ENCODE data around the gene KIAA1549.

The KIAA1549 gene

GRCh38 chr7:138964624-138965436 lies 16.4 kb downstream of the KIAA1549 start:
- H3K9me3 ChIP-seq (ENCODE audit: insufficient read depth, low read length): no peaks in the 10 kb centered on the region
- no peak overlapping the region for H3K4me3 ChIP-seq (ENCODE audit: insufficient read depth, low read length, poor library complexity, severe bottlenecking)
- no peaks in the 10 kb centered on the region for H3F3A ChIP-seq (ENCODE audit: insufficient read depth)
- no peak for TF ChIP-seq EZH2phosphoT487 (conservative IDR thresholded peaks at IDR 0.05; ENCODE audit: low read length)
- no peak for TF ChIP-seq CTCF (IDR thresholded peaks at IDR 0.05; ENCODE audit: insufficient read depth, low read length, poor library complexity, severe bottlenecking)
- H2AFZ ChIP-seq (ENCODE audit: low read depth, low read length, severe bottlenecking): no peak overlapping the region
- no peaks in the 10 kb centered on the region for H4K20me1 ChIP-seq (ENCODE audit: low read depth, low read length)
- H3K27ac ChIP-seq (ENCODE audit: low read depth, low read length): no peak overlapping the region
- H3K9me2 ChIP-seq (replicated peaks; ENCODE audit: insufficient read depth, low read length): no peaks in the 10 kb centered on the region
- H3K36me3 ChIP-seq (ENCODE audit: low read length): no peaks in the 10 kb centered on the region
- H3K9ac ChIP-seq (ENCODE audit: low read length): no peak overlapping the region
- no peak overlapping the region for H3K4me2 ChIP-seq (ENCODE audit: low read depth, low read length, poor library complexity, severe bottlenecking)
- no peaks in the 10 kb centered on the region; the same call in 1 of the 2 replicates for H3K27me3 ChIP-seq (ENCODE audit: low read length)
- H3K79me2 ChIP-seq (ENCODE audit: insufficient read depth, low read length): no peaks in the 10 kb centered on the region

GRCh38 chr7:138963675-138964074 lies 17.5 kb downstream of the KIAA1549 start:
- TF ChIP-seq CTCF (IDR thresholded peaks at IDR 0.05; ENCODE audit: insufficient read depth, low read length, poor library complexity, severe bottlenecking) (no peak), EZH2phosphoT487 (conservative IDR thresholded peaks at IDR 0.05; ENCODE audit: low read length) (no peak)
- no peaks in the 10 kb centered on the region for H3K36me3 ChIP-seq (ENCODE audit: low read length)
- H3K9ac ChIP-seq (ENCODE audit: low read length): no peak overlapping the region
- no peak overlapping the region for H3K4me3 ChIP-seq (ENCODE audit: insufficient read depth, low read length, poor library complexity, severe bottlenecking)
- no peaks in the 10 kb centered on the region; the same call in 1 of the 2 replicates for H3K27me3 ChIP-seq (ENCODE audit: low read length)
- H3K27ac ChIP-seq (ENCODE audit: low read depth, low read length): no peak overlapping the region
- no peaks in the 10 kb centered on the region for H3F3A ChIP-seq (ENCODE audit: insufficient read depth)
- no peak overlapping the region for H3K4me2 ChIP-seq (ENCODE audit: low read depth, low read length, poor library complexity, severe bottlenecking)
- no peaks in the 10 kb centered on the region for H4K20me1 ChIP-seq (ENCODE audit: low read depth, low read length)
- no peak overlapping the region for H2AFZ ChIP-seq (ENCODE audit: low read depth, low read length, severe bottlenecking)
- H3K79me2 ChIP-seq (ENCODE audit: insufficient read depth, low read length): no peaks in the 10 kb centered on the region
- H3K9me3 ChIP-seq (ENCODE audit: insufficient read depth, low read length): no peaks in the 10 kb centered on the region
- H3K9me2 ChIP-seq (replicated peaks; ENCODE audit: insufficient read depth, low read length): no peaks in the 10 kb centered on the region

- Histone ChIP-seq H3K27me3 (ENCODE audit: low read length) (no peaks in the 10 kb centered on the region; the same call in 1 of the 2 replicates), H3K36me3 (ENCODE audit: low read length) (no peaks in the 10 kb centered on the region), H3K4me2 (ENCODE audit: low read depth, low read length, poor library complexity, severe bottlenecking) (no peak overlapping the region), H3K9me3 (ENCODE audit: insufficient read depth, low read length) (no peaks in the 10 kb centered on the region), H3K9ac (ENCODE audit: low read length) (no peak overlapping the region), H3F3A (ENCODE audit: insufficient read depth) (no peaks in the 10 kb centered on the region), H4K20me1 (ENCODE audit: low read depth, low read length) (no peaks in the 10 kb centered on the region), H3K27ac (ENCODE audit: low read depth, low read length) (no peak overlapping the region), H2AFZ (ENCODE audit: low read depth, low read length, severe bottlenecking) (no peak overlapping the region), H3K4me3 (ENCODE audit: insufficient read depth, low read length, poor library complexity, severe bottlenecking) (no peak overlapping the region), H3K9me2 (replicated peaks; ENCODE audit: insufficient read depth, low read length) (no peaks in the 10 kb centered on the region), H3K79me2 (ENCODE audit: insufficient read depth, low read length) (no peaks in the 10 kb centered on the region)
- TF ChIP-seq EZH2phosphoT487 (conservative IDR thresholded peaks at IDR 0.05; ENCODE audit: low read length) (no peak), CTCF (IDR thresholded peaks at IDR 0.05; ENCODE audit: insufficient read depth, low read length, poor library complexity, severe bottlenecking) (no peak)
These were observed 18.5 kb downstream of the KIAA1549 start for GRCh38 chr7:138962561-138963270.
